K562 (cell line): ENCODE data around the gene ATP5ME. TPM values are rescaled to one million over a fixed set of nuclear protein-coding genes. Genes with fewer than 3 reads are reported as not detected.

ENCODE experiments used
- ATAC-seq: fragments of 200-7000 bp; cut with Tn5 transposase; 3 replicates; pipeline ENCODE4 v1.9.1; 2020; ENCODE audit warnings: moderate library complexity
- BruUV-seq: library from RNA; stranded (reverse); fragments of 400-500 nt; replicated peaks from 2 replicates; lab custom pipeline; 2021; lab: Mats Ljungman, UMichigan
- CTCF ChIA-PET: fragments of 300-600 bp; formaldehyde crosslinking; extraction: SDS; loops from one replicate; lab custom pipeline; 2021; ENCODE audit warnings: low intra/inter-chr PET ratio; lab: Yijun Ruan, JAX
- POLR2A ChIA-PET: fragments of 300-600, 350-650 bp; sonication (Branson Sonifier 250); formaldehyde crosslinking; extraction: SDS; loops from one replicate; lab custom pipeline; 2021; ENCODE audit warnings: antibody characterized with exemption, inconsistent platforms; lab: Yijun Ruan, JAX
- DNase-seq, 4 experiments: peaks; one replicate each; pipeline versions ENCODE4 v3.0.0 to v3.0.0-alpha.2; 2011 to 2018; ENCODE audit warnings: low spot score in 3 of 4, mixed read lengths in 3 of 4; ENCODE audit errors: extremely low read depth in 1 of 4
- FAIRE-seq: peaks from 2 replicates; lab custom pipeline; 2011; peaks lifted over from hg19 to GRCh38; lab: Jason Lieb, UNC
- H2AFZ ChIP-seq: 2 replicates; pipeline ENCODE4 v1.6.0; 2011; ENCODE audit warnings: low read depth, low read length, control low read depth, inconsistent platforms
- H3K27ac ChIP-seq: fragments of 200-600 bp; 3 replicates; pipeline ENCODE4 v1.8.0; 2011; ENCODE audit warnings: low read depth, mild to moderate bottlenecking, control low read depth, inconsistent platforms, low read length, moderate library complexity, mixed read lengths; ENCODE audit errors: extremely low read depth
- H3K27me3 ChIP-seq, 2 experiments: fragments of 300-600 bp in 1 of 2; 2 replicates in 1 of 2; 3 replicates in 1 of 2; pipeline versions ENCODE4 v1.6.0 to v1.8.0; 2011; ENCODE audit warnings: inconsistent platforms in 2 of 2, low read length in 2 of 2, mild to moderate bottlenecking in 1 of 2, mixed read lengths in 1 of 2, moderate library complexity in 1 of 2; ENCODE audit not compliant: control insufficient read depth in 2 of 2, insufficient read depth in 2 of 2
- H3K36me3 ChIP-seq: fragments of 300-600 bp; 3 replicates; pipeline ENCODE4 v1.8.0; 2011; ENCODE audit warnings: mild to moderate bottlenecking, low read length, inconsistent platforms; ENCODE audit not compliant: control insufficient read depth, insufficient read depth
- H3K4me1 ChIP-seq, 2 experiments: fragments of 200-600 bp in 1 of 2; replicated peaks in 1 of 2; 2 replicates in 1 of 2; 3 replicates in 1 of 2; pipeline versions ENCODE4 v1.5.1 to v1.8.0; 2011; ENCODE audit warnings: inconsistent platforms in 2 of 2, low read length in 2 of 2, mild to moderate bottlenecking in 1 of 2, mixed read lengths in 1 of 2, moderate library complexity in 1 of 2; ENCODE audit not compliant: control insufficient read depth in 2 of 2, insufficient read depth in 2 of 2
- H3K4me2 ChIP-seq: 2 replicates; pipeline ENCODE4 v1.6.1; 2011; ENCODE audit warnings: low read length, control low read depth, inconsistent platforms, mixed read lengths; ENCODE audit not compliant: insufficient read depth
- H3K4me3 ChIP-seq: fragments of 200-600 bp; sonication (generic), shearing (Covaris generic); 2 replicates; pipeline ENCODE4 v1.5.1; 2016; ENCODE audit warnings: control low read depth, inconsistent platforms
- H3K79me2 ChIP-seq: fragments of 200-600 bp; 3 replicates; pipeline ENCODE4 v1.8.0; 2011; ENCODE audit warnings: low read length, inconsistent platforms; ENCODE audit not compliant: control insufficient read depth, insufficient read depth
- H3K9ac ChIP-seq, 2 experiments: 2 replicates each; pipeline versions ENCODE4 v1.6.0 to v1.6.1; 2011; ENCODE audit warnings: low read depth in 2 of 2, low read length in 2 of 2, control low read depth in 1 of 2, inconsistent platforms in 1 of 2, mild to moderate bottlenecking in 1 of 2, mixed read lengths in 1 of 2; ENCODE audit not compliant: insufficient read depth in 1 of 2
- H3K9me1 ChIP-seq: one replicate; pipeline ENCODE4 v1.6.0; 2011; ENCODE audit warnings: inconsistent platforms, mild to moderate bottlenecking, low read length, moderate library complexity; ENCODE audit not compliant: control insufficient read depth, insufficient read depth
- H3K9me3 ChIP-seq: replicated peaks from 2 replicates; pipeline ENCODE4 v1.5.1; 2011; ENCODE audit warnings: low read depth, low read length, inconsistent platforms; ENCODE audit not compliant: control insufficient read depth, insufficient read depth
- H4K20me1 ChIP-seq: replicated peaks from 2 replicates; pipeline ENCODE4 v1.6.1; 2011; ENCODE audit warnings: low read length, inconsistent platforms, mixed read lengths; ENCODE audit not compliant: control insufficient read depth, insufficient read depth
- CTBP1 ChIP-seq: fragments of 450-650 bp; IDR thresholded peaks from 2 replicates; pipeline ENCODE4 v1.6.1; 2016; ENCODE audit warnings: borderline replicate concordance
- ELF1 ChIP-seq: fragments of 200-800 bp; sonication (Bioruptor generic); IDR thresholded peaks from 2 replicates; pipeline ENCODE4 v1.6.1; 2016; ENCODE audit warnings: missing genetic modification characterization, missing compliant biosample characterization
- FOS ChIP-seq: IDR thresholded peaks from 3 replicates; pipeline ENCODE4 v1.6.1; 2011; ENCODE audit not compliant: insufficient read length; ENCODE audit errors: extremely low read depth
- GATA2 ChIP-seq: sonication (generic); formaldehyde crosslinking; IDR thresholded peaks from 2 replicates; pipeline ENCODE4 v1.4.0; 2020; ENCODE audit warnings: mild to moderate bottlenecking, missing genetic modification reagents
- HMGXB4 ChIP-seq: sonication (generic); formaldehyde crosslinking; IDR thresholded peaks from 2 replicates; pipeline ENCODE4 v1.8.1; 2023; ENCODE audit warnings: mild to moderate bottlenecking, missing genetic modification reagents
- MYC ChIP-seq, 2 experiments: fragments of 250-450 bp in 1 of 2; sonication (Bioruptor Pico) in 1 of 2; IDR thresholded peaks; 2 replicates each; pipeline versions ENCODE4 v1.5.1 to v1.6.1; 2012 to 2021; ENCODE audit warnings: low read depth in 2 of 2, borderline replicate concordance in 1 of 2, improper control_type of control experiment in 1 of 2, low read length in 1 of 2, mild to moderate bottlenecking in 1 of 2, moderate library complexity in 1 of 2
- TEAD2 ChIP-seq: fragments of 450-650 bp; IDR thresholded peaks from 2 replicates; pipeline ENCODE4 v1.6.1; 2016; ENCODE audit warnings: missing genetic modification characterization, control low read depth, missing compliant biosample characterization
- WGBS: fragments of 100-300 bp; shearing (Covaris generic); methylation state at CpG from one replicate; pipeline ENCODE4 v1.1.6; 2016; ENCODE audit warnings: low coverage, mixed read lengths; ENCODE audit not compliant: insufficient coverage; ENCODE audit errors: missing lambda C conversion rate; 5-methylcytosine and 5-hydroxymethylcytosine counted together
- in situ Hi-C: fragments of 300-500 bp; cut with MboI; formaldehyde crosslinking; loops from 4 replicates; pipeline ENCODE4 v1.15.0; 2018; ENCODE audit warnings: inconsistent platforms, mixed read lengths
- intact Hi-C: fragments of 100-400 bp; cut with micrococcal nuclease; formaldehyde crosslinking; loops from 2 replicates; pipeline ENCODE4 v1.14.2; 2022
- polyA plus RNA-seq, 8 experiments: library from polyadenylated mRNA; depleted of rRNA in 4 of 8; stranded (reverse) in 5 of 8; unstranded in 3 of 8; fragments of >200 nt; fragmentation: Nextera tagmentation in 2 of 8; fragmentation: Illumina TruSeq in 1 of 8; extraction: Ambion mirVana in 2 of 8; extraction: Trizol in 1 of 8; gene quantifications; 2 replicates each; pipeline versions ENCODE4 v1.2.1 to v1.2.3, GENCODE V29; 2011 to 2014; ENCODE audit warnings: inconsistent platforms in 1 of 8, missing spikeins in 1 of 8
- total RNA-seq, 7 experiments: library from RNA; depleted of rRNA in 6 of 7; stranded (reverse); fragments of >200 nt in 6 of 7; fragmentation: Illumina TruSeq in 2 of 7; extraction: Trizol in 2 of 7; gene quantifications; 2 replicates each; pipeline versions ENCODE4 v1.2.1 to v1.2.3, GENCODE V29; 2011 to 2021; ENCODE audit warnings: low replicate concordance in 1 of 7

Gene ATP5ME
- total and polyA plus RNA-seq, 9 of the 15 experiments (the other 6 are each of a cell fraction or from before 2014, with no cell fraction given): 509 to 2,480 (median 887) TPM

DNA sequence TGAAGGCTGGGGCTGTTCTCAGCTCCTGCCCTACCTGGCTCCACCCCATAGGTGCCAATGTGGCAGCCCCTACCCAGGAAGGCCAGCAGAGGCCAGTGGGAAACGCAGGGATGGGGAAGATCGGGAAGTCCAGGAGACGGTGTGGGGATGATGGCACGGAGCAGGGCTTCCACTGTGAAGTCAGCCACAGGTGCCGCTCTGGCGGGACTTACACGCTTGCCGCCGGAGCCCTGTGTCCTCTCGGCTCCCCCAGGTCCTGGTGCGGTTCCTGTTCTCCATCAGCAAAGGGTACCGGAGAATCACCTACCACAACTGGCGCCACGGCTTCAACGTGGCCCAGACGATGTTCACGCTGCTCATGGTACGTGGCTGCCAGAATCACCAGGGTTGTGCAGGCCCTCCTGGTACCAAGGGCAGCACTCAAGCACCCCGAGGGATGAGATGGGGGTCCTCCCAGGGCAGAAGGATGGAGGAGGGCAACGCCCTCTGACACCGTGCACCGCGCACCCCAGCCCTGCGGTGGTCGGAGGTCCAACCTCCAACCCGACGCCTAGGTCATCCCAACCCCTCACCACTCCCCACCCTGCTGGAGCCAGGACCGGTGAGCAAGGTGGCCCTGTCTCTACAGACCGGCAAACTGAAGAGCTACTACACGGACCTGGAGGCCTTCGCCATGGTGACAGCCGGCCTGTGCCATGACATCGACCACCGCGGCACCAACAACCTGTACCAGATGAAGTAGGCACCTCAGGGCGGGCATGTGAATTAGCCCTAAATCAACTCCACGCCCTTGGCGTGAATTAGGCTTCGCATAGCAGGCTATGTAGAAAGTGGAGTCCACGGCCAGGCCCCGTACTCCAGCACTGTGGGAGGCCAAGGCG is 12.0 kb downstream of the ATP5ME start:
- Histone ChIP-seq H3K27me3 (peaks cover 21 to 52% of the 10 kb centered on the region in 2 experiments; a peak in 3 of 5 replicates), H4K20me1 (no peaks in the 10 kb centered on the region), H3K36me3 (no peaks in the 10 kb centered on the region), H3K4me1 (peaks cover 0 to 56% of the 10 kb centered on the region in 2 experiments; a peak in 2 of 5 replicates), H3K4me3 (no peak overlapping the region), H3K9me3 (peaks cover 3% of the 10 kb centered on the region; the same call in 1 of the 2 replicates), H3K4me2 (no peak overlapping the region), H2AFZ (no peak overlapping the region), H3K9ac (no peak overlapping the region; a peak in 1 of 4 replicates), H3K9me1 (no peaks in the 10 kb centered on the region), H3K79me2 (no peaks in the 10 kb centered on the region), H3K27ac (no peak overlapping the region)
- TF ChIP-seq FOS (no peak), HMGXB4 (CRISPR knock-in tag) (no peak), TEAD2 (tag) (no peak), GATA2 (CRISPR knock-in tag) (no peak), CTBP1 (no peak), MYC (IDR thresholded peaks at IDR 0.05; ENCODE audit: low read depth, low read length) (no peak), MYC (CRISPR knock-in tag; IDR thresholded peaks at IDR 0.05; ENCODE audit: borderline replicate concordance, low read depth) (no peak), ELF1 (tag) (no peak)
- intact Hi-C loops (no loop called here), in situ Hi-C loops (no loop called here)
- WGBS: 13% methylated on average over 40 of the region's 42 CpGs
- no TSS peak for BruUV-seq
- FAIRE-seq (no peak), DNase-seq (no peak), ATAC-seq (no peak)
- ChIA-PET CTCF (no interaction called here), POLR2A (interaction anchor here (0.6 kb wide), 1 partner anchor 12 kb away, joined by 3 read pairs; the partner anchor contains the start of genes ATP5ME and MYL5)
